Testis (tissue), 2 donors: ENCODE results near the gene HIGD2A.

ENCODE experiments used
- POLR2A ChIP-seq: fragments of 450-650 bp; IDR thresholded peaks from one replicate; pipeline ENCODE4 v1.6.1; 2017; ENCODE audit warnings: antibody characterized with exemption, mild to moderate bottlenecking, moderate library complexity
- TF ChIP-seq, protein P1 (sequence below), 3 experiments: fragments of 450-650 bp in 2 of 3; fragments of 200-600 bp in 1 of 3; sonication (generic) in 1 of 3; IDR thresholded peaks; one replicate each; pipeline ENCODE4 v1.5.1; 2016 to 2019; ENCODE audit warnings: antibody characterized with exemption in 3 of 3, mild to moderate bottlenecking in 2 of 3, moderate library complexity in 1 of 3

DNA sequence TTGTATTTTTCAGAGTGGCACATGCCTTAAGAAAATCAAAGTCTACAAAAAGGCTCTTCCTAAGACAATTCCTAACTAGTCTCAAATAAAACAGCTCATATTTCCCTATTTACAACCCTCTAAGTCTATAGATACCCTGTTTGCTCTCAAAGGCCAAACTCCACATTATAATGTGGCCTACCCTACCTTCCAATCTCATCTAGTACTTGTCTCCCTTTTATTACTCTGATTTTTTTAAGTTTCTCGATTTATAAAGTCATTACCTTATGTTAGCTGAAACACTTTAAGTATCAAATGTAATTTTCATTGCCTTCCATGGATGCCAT is 46.4 kb upstream of the HIGD2A start:
- no peak for TF ChIP-seq POLR2A
- TF ChIP-seq, protein P1, sequence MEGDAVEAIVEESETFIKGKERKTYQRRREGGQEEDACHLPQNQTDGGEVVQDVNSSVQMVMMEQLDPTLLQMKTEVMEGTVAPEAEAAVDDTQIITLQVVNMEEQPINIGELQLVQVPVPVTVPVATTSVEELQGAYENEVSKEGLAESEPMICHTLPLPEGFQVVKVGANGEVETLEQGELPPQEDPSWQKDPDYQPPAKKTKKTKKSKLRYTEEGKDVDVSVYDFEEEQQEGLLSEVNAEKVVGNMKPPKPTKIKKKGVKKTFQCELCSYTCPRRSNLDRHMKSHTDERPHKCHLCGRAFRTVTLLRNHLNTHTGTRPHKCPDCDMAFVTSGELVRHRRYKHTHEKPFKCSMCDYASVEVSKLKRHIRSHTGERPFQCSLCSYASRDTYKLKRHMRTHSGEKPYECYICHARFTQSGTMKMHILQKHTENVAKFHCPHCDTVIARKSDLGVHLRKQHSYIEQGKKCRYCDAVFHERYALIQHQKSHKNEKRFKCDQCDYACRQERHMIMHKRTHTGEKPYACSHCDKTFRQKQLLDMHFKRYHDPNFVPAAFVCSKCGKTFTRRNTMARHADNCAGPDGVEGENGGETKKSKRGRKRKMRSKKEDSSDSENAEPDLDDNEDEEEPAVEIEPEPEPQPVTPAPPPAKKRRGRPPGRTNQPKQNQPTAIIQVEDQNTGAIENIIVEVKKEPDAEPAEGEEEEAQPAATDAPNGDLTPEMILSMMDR (IDR thresholded peaks at IDR 0.05) = no peak
